GM19397 (cell line): Measurements from ENCODE around the gene EN2.

Source experiments
- ATAC-seq: cut with Tn5 transposase; IDR thresholded peaks from one replicate; pipeline ENCODE4 v1.9.1; 2021; ENCODE audit warnings: mild to moderate bottlenecking, moderate library complexity; ENCODE audit not compliant: unreplicated experiment

Gene EN2

GRCh38 chr7:155507576-155507975, 49.6 kb downstream of the EN2 start:
- no peak for ATAC-seq

- no peak for ATAC-seq
These were observed 50.7 kb downstream of the EN2 start for GRCh38 chr7:155508376-155509358.

- ATAC-seq: no peak
These were observed 51.4 kb downstream of the EN2 start for GRCh38 chr7:155509359-155509724.

GRCh38 chr7:155509725-155510551, 52.0 kb downstream of the EN2 start:
- no peak for ATAC-seq

- no peak for ATAC-seq
These were observed 53.2 kb downstream of the EN2 start for GRCh38 chr7:155510975-155511701.

- no peak for ATAC-seq
These were observed 53.7 kb downstream of the EN2 start for GRCh38 chr7:155511702-155511996.

GRCh38 chr7:155512246-155512887, 54.4 kb downstream of the EN2 start:
- ATAC-seq: no peak

- no peak for ATAC-seq
These were observed 55.8 kb downstream of the EN2 start for GRCh38 chr7:155513543-155514285.

GRCh38 chr7:155514296-155514695, 56.4 kb downstream of the EN2 start:
- no peak for ATAC-seq
